Measurements from ENCODE around the gene PNPLA3.

PNPLA3 gene

DNA sequence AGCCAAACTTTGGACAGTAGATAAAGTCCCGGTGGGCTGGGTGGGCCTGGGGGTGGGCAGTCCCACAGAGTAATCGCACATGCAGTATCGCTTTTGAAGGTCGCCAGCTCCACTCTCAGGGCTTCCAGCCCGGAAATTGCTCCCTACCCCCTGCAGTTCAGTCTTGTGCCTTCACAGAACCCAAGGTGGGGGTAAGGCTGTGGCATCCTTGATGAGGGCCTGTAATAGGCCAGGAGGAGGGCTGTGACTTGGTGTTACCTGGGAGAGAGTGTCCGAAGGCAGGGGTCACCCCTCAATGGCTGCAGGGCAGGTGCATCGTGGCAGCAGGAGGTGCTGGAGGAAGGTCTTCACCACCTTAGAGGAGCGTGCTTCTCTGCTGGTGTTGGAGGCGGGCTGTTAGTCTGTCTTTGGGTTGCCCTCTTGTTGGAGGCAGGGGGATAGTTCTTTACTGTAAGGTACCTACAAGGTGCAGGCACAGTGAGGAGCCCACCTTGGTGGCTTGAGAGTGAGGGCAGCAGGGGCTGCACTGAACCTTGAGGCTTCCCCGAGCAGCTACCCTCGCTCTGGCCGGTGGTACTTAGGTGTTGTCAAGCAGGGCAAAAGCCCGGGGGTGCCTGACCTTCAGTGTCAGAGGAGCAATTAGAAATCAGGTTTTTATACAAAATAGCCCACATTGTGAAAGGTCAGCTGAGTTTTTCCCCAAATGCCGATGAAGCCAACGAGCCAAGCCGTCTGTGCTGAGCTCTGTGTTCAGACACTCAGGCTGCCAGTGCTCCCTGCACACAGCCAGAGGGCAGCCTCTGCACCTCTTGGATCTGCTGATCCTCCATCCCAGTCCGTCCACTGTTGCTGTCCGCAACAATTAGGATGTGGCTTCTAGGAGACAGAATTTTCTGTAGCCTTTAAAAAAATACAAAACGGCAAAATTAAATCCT, 53.5 kb downstream of the PNPLA3 start:
- no peak overlapping the region for H3K4me3 ChIP-seq (ENCODE audit: control insufficient read depth, low read depth, low read length)
- TF ChIP-seq, protein P1, sequence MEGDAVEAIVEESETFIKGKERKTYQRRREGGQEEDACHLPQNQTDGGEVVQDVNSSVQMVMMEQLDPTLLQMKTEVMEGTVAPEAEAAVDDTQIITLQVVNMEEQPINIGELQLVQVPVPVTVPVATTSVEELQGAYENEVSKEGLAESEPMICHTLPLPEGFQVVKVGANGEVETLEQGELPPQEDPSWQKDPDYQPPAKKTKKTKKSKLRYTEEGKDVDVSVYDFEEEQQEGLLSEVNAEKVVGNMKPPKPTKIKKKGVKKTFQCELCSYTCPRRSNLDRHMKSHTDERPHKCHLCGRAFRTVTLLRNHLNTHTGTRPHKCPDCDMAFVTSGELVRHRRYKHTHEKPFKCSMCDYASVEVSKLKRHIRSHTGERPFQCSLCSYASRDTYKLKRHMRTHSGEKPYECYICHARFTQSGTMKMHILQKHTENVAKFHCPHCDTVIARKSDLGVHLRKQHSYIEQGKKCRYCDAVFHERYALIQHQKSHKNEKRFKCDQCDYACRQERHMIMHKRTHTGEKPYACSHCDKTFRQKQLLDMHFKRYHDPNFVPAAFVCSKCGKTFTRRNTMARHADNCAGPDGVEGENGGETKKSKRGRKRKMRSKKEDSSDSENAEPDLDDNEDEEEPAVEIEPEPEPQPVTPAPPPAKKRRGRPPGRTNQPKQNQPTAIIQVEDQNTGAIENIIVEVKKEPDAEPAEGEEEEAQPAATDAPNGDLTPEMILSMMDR (IDR thresholded peaks at IDR 0.05; ENCODE audit: control insufficient read depth, insufficient read depth, low read depth, low read length, missing control alignments) = no peak
- DNase-seq (ENCODE audit: low read depth) = no peak

DNA sequence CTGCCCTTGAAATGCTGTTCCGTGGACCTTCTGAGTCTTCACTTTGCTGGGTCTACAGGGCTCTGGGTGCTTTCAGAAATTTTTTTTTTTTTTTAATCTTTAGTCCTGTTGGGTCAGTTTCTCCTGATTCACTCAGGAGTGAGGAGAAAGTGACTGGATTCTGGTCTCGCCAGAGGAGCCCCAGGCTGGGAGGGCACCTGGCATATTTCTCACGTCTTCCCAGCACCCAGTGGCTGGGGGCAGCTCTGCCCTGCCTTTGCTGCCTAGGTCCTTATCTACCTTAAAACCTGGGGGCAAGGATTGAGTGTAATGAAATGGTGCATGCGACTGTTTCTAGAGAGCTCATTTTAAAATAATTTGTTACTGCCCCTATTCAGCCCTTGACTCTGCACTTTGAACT, 55.0 kb downstream of the PNPLA3 start:
- DNase-seq (ENCODE audit: low read depth) = no peak
- no peak overlapping the region for H3K4me3 ChIP-seq (ENCODE audit: control insufficient read depth, low read depth, low read length)
- TF ChIP-seq, protein P1 (IDR thresholded peaks at IDR 0.05; ENCODE audit: control insufficient read depth, insufficient read depth, low read depth, low read length, missing control alignments) = no peak

DNA sequence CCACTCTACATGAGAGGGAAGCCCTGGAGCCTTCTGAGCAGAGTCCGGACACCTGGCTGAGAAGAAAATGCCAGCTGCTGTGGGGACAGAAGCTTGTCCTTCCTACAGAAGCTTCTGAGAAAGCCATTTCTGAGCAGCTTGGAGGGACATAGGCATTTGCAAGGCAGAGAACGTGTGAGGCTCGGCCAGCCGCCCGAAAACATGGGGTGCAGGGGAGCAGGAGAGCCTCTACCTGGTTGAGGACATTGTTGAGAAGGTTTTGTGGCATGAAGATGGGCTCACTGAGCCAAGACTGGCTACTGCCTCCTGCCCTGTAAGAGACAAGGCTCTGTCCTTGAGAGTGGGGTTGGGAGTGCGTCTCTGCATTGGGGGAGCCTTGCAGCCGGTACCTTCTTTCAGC, 57.0 kb downstream of the PNPLA3 start:
- no peak overlapping the region for H3K4me3 ChIP-seq (ENCODE audit: control insufficient read depth, low read depth, low read length)
- DNase-seq (ENCODE audit: low read depth) = no peak
- TF ChIP-seq, protein P1 (IDR thresholded peaks at IDR 0.05; ENCODE audit: control insufficient read depth, insufficient read depth, low read depth, low read length, missing control alignments) = no peak

DNA sequence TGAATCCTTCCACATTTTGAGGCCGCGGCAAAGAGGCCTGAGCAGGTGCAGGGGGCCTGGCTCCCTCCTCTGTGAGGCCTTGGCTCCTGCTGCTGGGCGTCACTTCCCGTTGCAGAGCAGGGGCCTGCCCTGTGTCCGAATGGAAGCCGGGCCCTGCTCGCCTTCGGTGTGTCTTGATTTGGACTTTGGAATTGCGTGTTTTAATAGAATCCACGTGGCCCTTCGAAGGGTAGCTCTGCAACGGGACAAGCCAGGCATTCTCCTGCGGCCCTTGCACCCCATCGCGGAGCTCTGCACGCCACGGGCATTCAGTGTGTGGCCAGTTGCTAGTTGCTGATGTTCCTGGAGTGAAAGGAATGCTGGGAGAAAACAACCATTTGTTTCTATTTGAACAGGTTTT, 57.4 kb downstream of the PNPLA3 start:
- DNase-seq (ENCODE audit: low read depth) = no peak
- TF ChIP-seq, protein P1 (IDR thresholded peaks at IDR 0.05; ENCODE audit: control insufficient read depth, insufficient read depth, low read depth, low read length, missing control alignments) = no peak
- no peak overlapping the region for H3K4me3 ChIP-seq (ENCODE audit: control insufficient read depth, low read depth, low read length)

DNA sequence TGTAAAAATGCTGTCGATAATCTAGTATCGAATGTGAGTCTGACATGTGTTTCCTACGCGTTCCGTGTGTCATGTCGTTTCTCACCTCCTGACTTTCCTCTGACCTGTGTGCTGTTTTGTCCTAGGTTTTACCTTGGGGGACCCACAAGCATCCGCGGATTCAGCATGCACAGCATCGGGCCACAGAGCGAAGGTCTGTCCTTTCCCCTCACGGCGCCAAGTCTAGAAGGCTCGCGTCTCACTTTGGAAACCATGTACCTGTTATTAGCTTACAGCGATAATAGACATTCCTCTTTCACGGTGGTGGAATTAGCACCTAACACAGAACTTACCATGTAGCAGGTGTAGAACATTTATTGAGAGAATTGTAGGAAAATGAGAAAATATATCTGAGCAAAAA, 60.2 kb downstream of the PNPLA3 start:
- TF ChIP-seq, protein P1 (IDR thresholded peaks at IDR 0.05; ENCODE audit: control insufficient read depth, insufficient read depth, low read depth, low read length, missing control alignments) = no peak
- H3K4me3 ChIP-seq (ENCODE audit: control insufficient read depth, low read depth, low read length) = no peak overlapping the region
- no peak for DNase-seq (ENCODE audit: low read depth)

DNA sequence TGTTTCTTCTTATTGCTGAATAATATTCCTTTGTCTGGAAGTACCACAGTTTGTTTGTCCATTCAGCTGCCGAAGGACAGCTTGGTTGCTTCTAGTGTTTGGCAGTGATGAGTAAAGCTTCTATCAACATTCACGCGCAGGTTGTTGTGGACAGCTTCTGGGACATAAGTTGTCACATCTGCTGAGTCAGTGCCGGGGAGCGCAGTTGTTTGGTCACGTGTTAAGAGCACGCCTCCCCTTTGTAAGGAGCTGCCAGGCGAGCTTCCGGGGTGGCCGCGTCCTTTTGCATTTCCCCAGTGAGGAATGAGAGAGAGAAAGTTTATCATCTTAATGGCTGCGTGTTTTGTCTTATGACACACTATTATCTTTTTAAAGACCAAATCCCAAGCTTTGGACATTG, 61.9 kb downstream of the PNPLA3 start:
- no peak overlapping the region for H3K4me3 ChIP-seq (ENCODE audit: control insufficient read depth, low read depth, low read length)
- TF ChIP-seq, protein P1 (IDR thresholded peaks at IDR 0.05; ENCODE audit: control insufficient read depth, insufficient read depth, low read depth, low read length, missing control alignments) = no peak
- DNase-seq (ENCODE audit: low read depth) = no peak

Data from AG09309 (cell line).